Measurements from ENCODE around the gene C2CD4C.
"Not testable (repeated sequence)": the region's sequence is repeated elsewhere in the genome, so short reads cannot be mapped to it uniquely, and the experiment has no call there.

C2CD4C gene

GRCh38 chr19:408902-409515 lies at the start of gene C2CD4C:
Gene C2CD4C, minus strand, starts transcription at chr19:409147. Its CDS starts 786 bp downstream, at chr19:408361.
- DNase-seq (ENCODE audit: low read depth): no peak

GRCh38 chr19:458091-459042 lies 49.4 kb upstream of the C2CD4C start:
- DNase-seq (ENCODE audit: low read depth): no peak

GRCh38 chr19:457636-458035 lies 48.7 kb upstream of the C2CD4C start:
- no peak for DNase-seq (ENCODE audit: low read depth)

GRCh38 chr19:456547-457110 lies 47.7 kb upstream of the C2CD4C start:
- no peak for DNase-seq (ENCODE audit: low read depth)

GRCh38 chr19:455851-456546 lies 47.1 kb upstream of the C2CD4C start:
- DNase-seq (ENCODE audit: low read depth): no peak

- no peak for DNase-seq (ENCODE audit: low read depth)
These were observed 46.2 kb upstream of the C2CD4C start for GRCh38 chr19:455031-455705.

- DNase-seq (ENCODE audit: low read depth): no peak
These were observed 44.7 kb upstream of the C2CD4C start for GRCh38 chr19:453606-454005.

- no peak for DNase-seq (ENCODE audit: low read depth)
These were observed 43.9 kb upstream of the C2CD4C start for GRCh38 chr19:452829-453228.

- DNase-seq (ENCODE audit: low read depth): not testable (repeated sequence)
These were observed 42.0 kb upstream of the C2CD4C start for GRCh38 chr19:450912-451481.

- no peak for DNase-seq (ENCODE audit: low read depth)
These were observed 41.0 kb upstream of the C2CD4C start for GRCh38 chr19:449916-450315.

- DNase-seq (ENCODE audit: low read depth): no peak
These were observed 39.0 kb upstream of the C2CD4C start for GRCh38 chr19:447816-448560.

GRCh38 chr19:447064-447426 lies 38.1 kb upstream of the C2CD4C start:
- no peak for DNase-seq (ENCODE audit: low read depth)

- no peak for DNase-seq (ENCODE audit: low read depth)
These were observed 35.8 kb upstream of the C2CD4C start for GRCh38 chr19:444677-445210.

- no peak for DNase-seq (ENCODE audit: low read depth)
These were observed 34.1 kb upstream of the C2CD4C start for GRCh38 chr19:443005-443404.

- DNase-seq (ENCODE audit: low read depth): no peak
These were observed 33.1 kb upstream of the C2CD4C start for GRCh38 chr19:442085-442484.

GRCh38 chr19:441213-441836 lies 32.4 kb upstream of the C2CD4C start:
- DNase-seq (ENCODE audit: low read depth): no peak

GRCh38 chr19:440391-441212 lies 31.7 kb upstream of the C2CD4C start:
- DNase-seq (ENCODE audit: low read depth): no peak

GRCh38 chr19:439167-439900 lies 30.4 kb upstream of the C2CD4C start:
- DNase-seq (ENCODE audit: low read depth): no peak
